Measurements from ENCODE around the gene ADGRG6. TPM values are rescaled to one million over a fixed set of nuclear protein-coding genes. Genes with fewer than 3 reads are reported as not detected.

ADGRG6 gene
- total and polyA plus RNA-seq, 9 donors, result 1.6 to 10.6 (median 3.0) TPM

DNA sequence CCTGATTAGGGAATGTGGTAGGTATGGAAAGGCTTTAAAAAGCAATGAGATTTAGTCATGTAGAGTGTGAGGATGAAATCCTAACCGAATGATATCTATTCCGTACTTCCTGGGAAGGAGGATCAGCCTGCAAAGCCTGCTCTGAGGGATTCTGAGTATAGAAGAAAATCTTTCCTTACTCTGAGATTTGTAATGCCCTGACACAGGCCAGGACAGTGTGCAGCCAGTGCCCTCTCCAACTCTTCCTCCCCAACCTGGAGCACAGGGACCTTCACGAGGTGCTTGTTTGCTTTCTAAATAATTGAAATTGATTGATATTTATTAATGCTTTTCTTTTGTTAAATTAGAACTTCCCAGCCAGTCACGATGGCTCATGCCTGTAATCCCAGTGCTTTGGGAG lies 131.6 kb downstream of the ADGRG6 start:
- no peak for DNase-seq
- intact Hi-C loops (cut with DNase I), result no loop called here
- Histone ChIP-seq H3K36me3 (no peaks in the 10 kb centered on the region), H3K4me3 (no peak overlapping the region), H3K27ac (no peak overlapping the region), H3K9me3 (no peaks in the 10 kb centered on the region), H3K4me1 (ENCODE audit: insufficient read depth) (no peaks in the 10 kb centered on the region), H3K27me3 (no peaks in the 10 kb centered on the region)
- 87 to 90% (median 88%) methylated on average over 4 of the region's 4 CpGs for WGBS, 3 donors
- no peak for TF ChIP-seq EP300 (IDR thresholded peaks at IDR 0.05)
- TF ChIP-seq POLR2A (IDR thresholded peaks at IDR 0.05), result no peak
- TF ChIP-seq, protein P1, sequence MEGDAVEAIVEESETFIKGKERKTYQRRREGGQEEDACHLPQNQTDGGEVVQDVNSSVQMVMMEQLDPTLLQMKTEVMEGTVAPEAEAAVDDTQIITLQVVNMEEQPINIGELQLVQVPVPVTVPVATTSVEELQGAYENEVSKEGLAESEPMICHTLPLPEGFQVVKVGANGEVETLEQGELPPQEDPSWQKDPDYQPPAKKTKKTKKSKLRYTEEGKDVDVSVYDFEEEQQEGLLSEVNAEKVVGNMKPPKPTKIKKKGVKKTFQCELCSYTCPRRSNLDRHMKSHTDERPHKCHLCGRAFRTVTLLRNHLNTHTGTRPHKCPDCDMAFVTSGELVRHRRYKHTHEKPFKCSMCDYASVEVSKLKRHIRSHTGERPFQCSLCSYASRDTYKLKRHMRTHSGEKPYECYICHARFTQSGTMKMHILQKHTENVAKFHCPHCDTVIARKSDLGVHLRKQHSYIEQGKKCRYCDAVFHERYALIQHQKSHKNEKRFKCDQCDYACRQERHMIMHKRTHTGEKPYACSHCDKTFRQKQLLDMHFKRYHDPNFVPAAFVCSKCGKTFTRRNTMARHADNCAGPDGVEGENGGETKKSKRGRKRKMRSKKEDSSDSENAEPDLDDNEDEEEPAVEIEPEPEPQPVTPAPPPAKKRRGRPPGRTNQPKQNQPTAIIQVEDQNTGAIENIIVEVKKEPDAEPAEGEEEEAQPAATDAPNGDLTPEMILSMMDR (IDR thresholded peaks at IDR 0.05), result no peak

DNA sequence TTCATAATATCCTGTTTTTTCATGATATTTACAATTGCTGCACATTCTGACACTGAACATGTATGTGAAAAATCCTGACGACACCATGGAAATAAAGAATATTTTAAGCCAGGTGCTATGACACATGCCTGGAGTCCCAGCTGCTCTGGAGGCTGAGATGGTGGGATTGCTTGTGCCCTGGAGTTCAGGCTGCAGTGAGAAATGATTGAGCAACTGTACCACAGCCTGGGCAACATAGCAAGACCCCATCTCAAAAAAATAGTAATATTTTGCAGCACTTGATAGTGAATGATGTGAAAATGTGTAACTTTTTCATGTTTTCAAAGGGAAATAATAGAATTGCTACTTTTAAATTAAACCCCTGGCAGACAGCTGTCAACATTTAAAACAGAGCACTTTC lies 137.1 kb downstream of the ADGRG6 start:
- no peaks in the 10 kb centered on the region for H3K36me3 ChIP-seq
- TF ChIP-seq EP300 (IDR thresholded peaks at IDR 0.05) (no peak), POLR2A (IDR thresholded peaks at IDR 0.05) (no peak)
- TF ChIP-seq, protein P1 (IDR thresholded peaks at IDR 0.05), result no peak
- intact Hi-C loops (cut with DNase I), result no loop called here
- no peaks in the 10 kb centered on the region for H3K27me3 ChIP-seq
- WGBS, 3 donors, result 78 to 82% (median 82%) methylated on average over 1 of the region's 1 CpG
- no peak overlapping the region for H3K4me3 ChIP-seq
- no peaks in the 10 kb centered on the region for H3K9me3 ChIP-seq
- no peaks in the 10 kb centered on the region for H3K4me1 ChIP-seq (ENCODE audit: insufficient read depth)
- no peak for DNase-seq
- no peak overlapping the region for H3K27ac ChIP-seq

DNA sequence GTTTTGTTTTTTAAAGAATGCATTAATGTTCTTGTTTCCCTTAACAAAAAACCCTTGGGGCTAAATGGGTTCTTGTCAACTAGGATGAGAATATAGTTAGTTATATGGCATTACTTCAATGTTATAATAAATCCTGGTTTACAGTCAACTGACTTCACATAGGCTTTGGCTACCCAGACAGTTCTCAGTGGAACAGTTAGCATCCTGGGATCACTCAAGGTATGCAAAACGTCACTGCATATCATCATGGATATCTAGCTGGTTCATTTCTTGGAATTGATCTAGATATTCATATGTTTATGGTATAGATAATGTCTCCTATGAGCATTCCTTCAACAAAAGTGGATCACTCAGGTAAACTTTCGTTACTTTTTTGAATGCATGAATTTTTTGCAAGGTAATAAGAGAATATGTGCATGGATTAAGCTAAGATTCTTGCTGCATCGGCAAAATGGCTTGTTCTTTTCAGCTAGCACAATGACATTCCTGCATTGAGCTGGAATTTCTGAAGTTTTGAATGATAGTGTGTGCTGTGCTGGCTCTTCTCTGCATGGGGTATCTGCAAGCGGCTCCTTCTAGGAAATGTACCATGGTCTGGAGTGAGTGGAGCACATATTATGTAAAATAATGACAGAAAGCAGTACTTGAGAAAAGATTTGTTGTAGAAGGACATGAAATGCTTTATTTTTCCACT lies 138.9 kb downstream of the ADGRG6 start:
- WGBS, 3 donors, result 61 to 62% (median 61%) methylated on average over 4 of the region's 4 CpGs
- no peak overlapping the region for H3K27ac ChIP-seq
- H3K4me3 ChIP-seq, result no peak overlapping the region
- TF ChIP-seq EP300 (IDR thresholded peaks at IDR 0.05), result no peak
- TF ChIP-seq, protein P1 (IDR thresholded peaks at IDR 0.05), result no peak
- TF ChIP-seq POLR2A (IDR thresholded peaks at IDR 0.05), result no peak
- H3K36me3 ChIP-seq, result no peaks in the 10 kb centered on the region
- intact Hi-C loops (cut with DNase I), result no loop called here
- H3K4me1 ChIP-seq (ENCODE audit: insufficient read depth), result no peaks in the 10 kb centered on the region
- no peak for DNase-seq
- no peaks in the 10 kb centered on the region for H3K27me3 ChIP-seq
- no peaks in the 10 kb centered on the region for H3K9me3 ChIP-seq

DNA sequence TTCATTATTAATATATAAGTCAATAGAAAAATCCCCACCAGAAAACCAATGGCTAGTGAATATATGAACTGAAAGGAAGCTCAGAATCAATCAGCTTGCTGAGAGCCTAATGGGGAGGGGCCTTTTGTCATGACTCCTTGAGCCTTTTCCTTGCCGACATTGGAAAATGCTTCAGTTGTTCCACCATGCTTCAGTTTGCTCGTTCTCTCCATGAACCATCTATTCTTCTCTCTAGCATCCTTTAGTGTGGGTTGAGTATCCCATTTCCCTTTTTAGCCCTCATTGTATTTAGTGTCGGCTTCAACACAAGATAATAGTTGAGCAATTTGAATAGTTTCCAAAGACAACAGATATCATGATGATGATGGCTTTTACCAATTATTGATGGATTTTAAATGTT lies 139.9 kb downstream of the ADGRG6 start:
- 76 to 91% (median 86%) methylated on average over 3 of the region's 3 CpGs for WGBS, 3 donors
- Histone ChIP-seq H3K27me3 (no peaks in the 10 kb centered on the region), H3K4me3 (no peak overlapping the region), H3K4me1 (ENCODE audit: insufficient read depth) (no peaks in the 10 kb centered on the region), H3K36me3 (no peaks in the 10 kb centered on the region), H3K9me3 (no peaks in the 10 kb centered on the region), H3K27ac (no peak overlapping the region)
- intact Hi-C loops (cut with DNase I), result no loop called here
- TF ChIP-seq, protein P1 (IDR thresholded peaks at IDR 0.05), result no peak
- TF ChIP-seq EP300 (IDR thresholded peaks at IDR 0.05) (no peak), POLR2A (IDR thresholded peaks at IDR 0.05) (no peak)
- no peak for DNase-seq

All from ovary (tissue), 9 donors.